ENCODE results near the gene WWOX. TPM values are rescaled to one million over a fixed set of nuclear protein-coding genes. Genes with fewer than 3 reads are reported as not detected.

WWOX gene
- total and polyA plus RNA-seq, 4 experiments from 2014 or later, result 10.4 to 23.1 (median 17.5) TPM

DNA sequence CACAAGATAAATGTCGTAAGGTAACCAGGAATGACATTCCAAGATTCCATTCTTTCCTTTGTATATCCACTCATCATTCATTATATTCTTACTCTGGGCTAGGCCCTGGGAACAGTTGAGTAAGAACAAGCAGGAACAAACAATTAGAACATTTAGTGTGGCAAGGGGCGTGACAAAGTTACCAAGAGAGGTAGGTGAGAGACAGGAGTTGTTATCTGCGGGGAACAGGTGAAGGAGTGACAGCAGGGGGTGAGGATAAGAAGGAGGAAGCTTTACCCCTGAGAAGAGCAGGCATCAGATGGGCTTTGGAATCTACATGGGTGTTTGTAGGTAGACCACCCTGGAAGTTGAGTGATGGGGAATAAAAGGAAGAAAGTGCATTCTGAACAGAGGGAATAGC lies 568.9 kb downstream of the WWOX start:
- Mint-ChIP-seq H3K4me1 (no peaks in the 10 kb centered on the region), H3K4me3 (no peak overlapping the region), H3K27me3 (peaks cover 0 to 2% of the 10 kb centered on the region in 2 donors), H3K36me3 (no peaks in the 10 kb centered on the region), H3K27ac (no peak overlapping the region), H3K9me3 (no peaks in the 10 kb centered on the region)
- CTCF ChIA-PET (ENCODE audit: partially characterized antibody), result no interaction called here
- DNase-seq, result no peak
- intact Hi-C loops (cut with micrococcal nuclease), result no loop called here
- Histone ChIP-seq H3K4me3 (ENCODE audit: low read length in 2 of 2) (no peak overlapping the region), H3K36me3 (ENCODE audit: insufficient read depth, low read length) (no peaks in the 10 kb centered on the region), H3K4me1 (ENCODE audit: insufficient read depth, low read length) (no peaks in the 10 kb centered on the region), H3K9me3 (ENCODE audit: control insufficient read depth in 1 of 2, low read length in 2 of 2) (no peaks in the 10 kb centered on the region), H3K27ac (ENCODE audit: low read depth, low read length) (no peak overlapping the region), H3K27me3 (ENCODE audit: insufficient read depth, low read length) (no peaks in the 10 kb centered on the region)
- POLR2A ChIA-PET (ENCODE audit: partially characterized antibody), result no interaction called here

DNA sequence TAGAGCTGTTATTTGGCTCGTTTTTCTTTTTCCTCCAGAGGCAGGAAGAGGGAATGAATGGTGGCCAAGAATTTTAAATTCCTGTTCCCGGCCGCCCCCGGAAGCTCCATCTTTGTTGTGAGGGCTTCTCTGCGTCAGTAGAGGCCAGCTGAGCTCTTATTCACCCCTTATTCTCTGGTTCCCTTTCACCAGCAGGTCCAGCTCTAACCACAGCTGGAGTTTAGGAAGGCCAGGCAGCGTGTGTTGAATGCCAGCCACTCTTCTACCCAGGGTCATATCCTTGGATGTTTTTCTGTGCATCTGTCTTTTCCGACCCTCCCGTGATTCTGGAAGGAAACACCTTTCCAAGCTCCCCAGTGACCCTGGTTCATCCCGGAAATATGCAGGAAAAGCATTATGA lies 570.5 kb downstream of the WWOX start:
- H3K36me3 ChIP-seq (ENCODE audit: insufficient read depth, low read length), result no peaks in the 10 kb centered on the region
- intact Hi-C loops (cut with micrococcal nuclease), result no loop called here
- H3K27ac ChIP-seq (ENCODE audit: low read depth, low read length), result no peak overlapping the region
- POLR2A ChIA-PET (ENCODE audit: partially characterized antibody), result no interaction called here
- no peak overlapping the region for H3K27ac Mint-ChIP-seq
- CTCF ChIA-PET (ENCODE audit: partially characterized antibody), result no interaction called here
- no peaks in the 10 kb centered on the region for H3K9me3 Mint-ChIP-seq
- H3K27me3 ChIP-seq (ENCODE audit: insufficient read depth, low read length), result no peaks in the 10 kb centered on the region
- H3K9me3 ChIP-seq (ENCODE audit: control insufficient read depth in 1 of 2, low read length in 2 of 2), result no peaks in the 10 kb centered on the region
- no peak overlapping the region for H3K4me3 ChIP-seq (ENCODE audit: low read length in 2 of 2)
- H3K4me1 Mint-ChIP-seq, result no peaks in the 10 kb centered on the region
- H3K4me3 Mint-ChIP-seq, result no peak overlapping the region
- H3K36me3 Mint-ChIP-seq, result no peaks in the 10 kb centered on the region
- no peaks in the 10 kb centered on the region for H3K4me1 ChIP-seq (ENCODE audit: insufficient read depth, low read length)
- no peaks in the 10 kb centered on the region for H3K27me3 Mint-ChIP-seq
- no peak for DNase-seq

DNA sequence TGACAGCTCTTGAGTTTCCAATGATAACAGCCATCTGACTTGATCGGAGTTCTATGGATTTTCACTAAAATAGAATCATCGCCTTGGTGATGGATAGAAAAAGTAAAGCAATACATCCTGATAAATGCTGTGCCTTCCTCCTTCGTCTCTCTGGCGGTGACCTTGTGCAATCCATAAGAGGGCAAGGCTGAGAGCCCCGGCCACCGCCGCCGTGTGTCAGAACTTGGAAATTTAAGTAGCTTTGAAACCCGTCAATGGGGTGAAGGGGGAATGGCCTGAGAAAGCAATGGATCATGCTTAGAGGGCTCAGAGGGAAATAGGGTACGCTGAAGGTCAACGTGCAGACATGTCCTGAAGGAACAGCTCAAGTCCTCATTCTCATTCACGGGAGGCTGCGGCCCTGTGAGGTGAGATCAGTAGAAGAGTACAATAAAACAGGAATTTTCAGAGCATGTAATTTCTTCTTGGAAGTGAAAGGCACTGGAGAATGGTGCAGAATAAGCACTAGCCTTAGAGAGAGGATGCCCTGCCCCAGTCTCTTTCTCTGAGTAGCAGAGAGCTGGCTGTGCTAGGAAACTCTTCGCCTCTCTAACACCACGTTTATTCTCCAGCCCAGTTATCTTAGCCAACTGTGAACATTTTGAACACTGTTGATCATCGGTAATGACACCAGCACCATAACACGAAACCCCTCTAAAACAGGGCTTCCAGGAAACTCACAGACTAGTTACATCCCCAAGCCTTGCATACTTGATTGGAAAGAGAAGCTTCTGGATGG lies 573.5 kb downstream of the WWOX start:
- ChIA-PET CTCF (ENCODE audit: partially characterized antibody) (no interaction called here), POLR2A (ENCODE audit: partially characterized antibody) (no interaction called here)

DNA sequence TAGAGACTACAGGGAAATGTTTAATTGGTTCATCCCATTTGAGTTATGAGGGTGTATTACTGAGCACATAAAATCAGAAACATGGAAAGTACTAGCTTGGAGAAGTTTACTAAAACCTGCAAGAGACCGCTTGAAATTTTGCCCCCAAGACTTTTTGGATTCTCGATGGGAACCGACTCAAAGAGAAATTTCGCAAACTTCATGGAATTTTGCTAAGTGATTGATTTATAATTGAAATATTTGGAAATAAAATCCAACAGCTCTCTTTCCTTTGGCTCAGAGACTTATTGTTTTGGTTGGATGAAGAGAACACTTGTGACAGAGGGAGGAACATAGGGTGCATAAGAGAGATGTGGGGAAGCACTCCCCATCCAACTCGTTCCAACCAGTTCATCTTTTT lies 574.4 kb downstream of the WWOX start:
- H3K4me3 Mint-ChIP-seq, result no peak overlapping the region
- POLR2A ChIA-PET (ENCODE audit: partially characterized antibody), result no interaction called here
- CTCF ChIA-PET (ENCODE audit: partially characterized antibody), result no interaction called here
- no peaks in the 10 kb centered on the region for H3K27me3 Mint-ChIP-seq
- H3K9me3 Mint-ChIP-seq, result no peaks in the 10 kb centered on the region
- Histone ChIP-seq H3K4me1 (ENCODE audit: insufficient read depth, low read length) (no peaks in the 10 kb centered on the region), H3K27me3 (ENCODE audit: insufficient read depth, low read length) (no peaks in the 10 kb centered on the region), H3K9me3 (ENCODE audit: control insufficient read depth in 1 of 2, low read length in 2 of 2) (no peaks in the 10 kb centered on the region), H3K4me3 (ENCODE audit: low read length in 2 of 2) (no peak overlapping the region), H3K36me3 (ENCODE audit: insufficient read depth, low read length) (no peaks in the 10 kb centered on the region), H3K27ac (ENCODE audit: low read depth, low read length) (no peak overlapping the region)
- no peak for DNase-seq
- intact Hi-C loops (cut with micrococcal nuclease), result no loop called here
- H3K36me3 Mint-ChIP-seq, result no peaks in the 10 kb centered on the region
- no peak overlapping the region for H3K27ac Mint-ChIP-seq
- no peaks in the 10 kb centered on the region for H3K4me1 Mint-ChIP-seq

More for the DNA sequence above, 573.5 kb downstream of the WWOX start:
- Histone ChIP-seq H3K27me3 (ENCODE audit: insufficient read depth, low read length) (no peaks in the 10 kb centered on the region), H3K4me3 (ENCODE audit: low read length in 2 of 2) (no peak overlapping the region), H3K27ac (ENCODE audit: low read depth, low read length) (no peak overlapping the region), H3K36me3 (ENCODE audit: insufficient read depth, low read length) (no peaks in the 10 kb centered on the region), H3K4me1 (ENCODE audit: insufficient read depth, low read length) (no peaks in the 10 kb centered on the region), H3K9me3 (ENCODE audit: control insufficient read depth in 1 of 2, low read length in 2 of 2) (no peaks in the 10 kb centered on the region)
- Mint-ChIP-seq H3K36me3 (no peaks in the 10 kb centered on the region), H3K9me3 (no peaks in the 10 kb centered on the region), H3K4me1 (no peaks in the 10 kb centered on the region), H3K27me3 (no peaks in the 10 kb centered on the region), H3K27ac (no peak overlapping the region), H3K4me3 (no peak overlapping the region)
- intact Hi-C loops (cut with micrococcal nuclease), result no loop called here
- no peak for DNase-seq

DNA sequence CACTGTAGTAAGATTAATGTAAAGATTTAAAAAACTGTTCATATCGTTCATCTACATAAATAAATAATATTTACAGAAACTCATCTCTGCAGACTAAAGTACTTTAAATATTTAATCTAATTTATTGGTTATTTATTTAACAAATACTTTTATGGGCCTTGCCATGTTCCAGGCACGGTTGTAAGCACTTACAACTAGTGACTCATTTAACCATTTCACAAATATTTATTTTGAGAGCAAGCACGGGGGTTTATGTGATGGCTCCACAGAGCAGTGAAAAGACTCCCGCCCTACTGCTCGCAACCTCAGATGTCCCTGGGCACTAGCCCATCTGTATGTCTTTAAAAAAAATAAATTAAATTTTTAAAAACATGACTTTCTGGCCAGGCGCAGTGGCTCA lies 575.9 kb downstream of the WWOX start:
- H3K4me3 Mint-ChIP-seq, result no peak overlapping the region
- POLR2A ChIA-PET (ENCODE audit: partially characterized antibody), result no interaction called here
- no peaks in the 10 kb centered on the region for H3K4me1 Mint-ChIP-seq
- Histone ChIP-seq H3K36me3 (ENCODE audit: insufficient read depth, low read length) (no peaks in the 10 kb centered on the region), H3K4me3 (ENCODE audit: low read length in 2 of 2) (no peak overlapping the region), H3K9me3 (ENCODE audit: control insufficient read depth in 1 of 2, low read length in 2 of 2) (no peaks in the 10 kb centered on the region), H3K27ac (ENCODE audit: low read depth, low read length) (no peak overlapping the region), H3K27me3 (ENCODE audit: insufficient read depth, low read length) (no peaks in the 10 kb centered on the region), H3K4me1 (ENCODE audit: insufficient read depth, low read length) (no peaks in the 10 kb centered on the region)
- no peaks in the 10 kb centered on the region for H3K27me3 Mint-ChIP-seq
- intact Hi-C loops (cut with micrococcal nuclease), result no loop called here
- no peak for DNase-seq
- H3K27ac Mint-ChIP-seq, result no peak overlapping the region
- H3K9me3 Mint-ChIP-seq, result no peaks in the 10 kb centered on the region
- no peaks in the 10 kb centered on the region for H3K36me3 Mint-ChIP-seq
- CTCF ChIA-PET (ENCODE audit: partially characterized antibody), result no interaction called here

DNA sequence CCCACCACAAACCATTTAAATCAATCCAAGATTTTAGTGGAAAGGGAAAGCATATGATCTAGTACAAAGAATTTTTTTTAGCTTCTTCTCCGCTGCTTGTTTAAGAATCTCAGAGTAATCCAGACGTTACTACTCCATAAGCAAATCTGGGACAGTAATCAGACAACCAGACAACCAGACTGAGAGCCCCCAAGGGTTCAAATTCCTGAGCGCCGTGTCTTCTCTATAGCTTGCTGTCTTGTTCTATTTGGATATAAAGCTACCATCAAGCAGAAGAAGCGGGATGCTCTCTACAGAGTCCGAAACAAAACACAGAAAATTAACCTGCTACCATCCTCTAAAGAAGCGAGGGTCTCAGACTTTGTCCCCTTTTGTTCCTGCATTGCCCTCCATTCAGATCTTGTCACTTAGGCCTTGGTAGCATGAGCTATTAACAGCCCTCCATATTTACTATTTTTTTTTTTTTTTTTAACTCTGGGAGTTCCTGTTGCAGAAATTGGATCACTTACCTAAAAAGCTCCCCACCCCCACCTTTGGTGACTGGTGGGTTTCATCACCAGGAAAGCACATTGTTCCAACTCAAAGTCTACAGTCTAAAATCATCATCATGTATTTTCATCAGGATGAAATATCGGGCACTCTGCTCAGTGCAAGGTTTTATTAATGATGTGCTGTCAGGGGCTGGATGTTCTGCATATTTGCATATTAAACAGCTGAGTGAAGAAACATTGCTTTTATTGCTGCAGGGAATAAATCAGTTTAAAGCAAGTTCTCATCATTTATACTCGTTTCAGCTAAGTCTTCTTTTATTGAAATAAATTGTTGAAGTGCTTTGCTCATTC lies 576.7 kb downstream of the WWOX start:
- intact Hi-C loops (cut with micrococcal nuclease), result no loop called here
- Histone ChIP-seq H3K4me3 (ENCODE audit: low read length in 2 of 2) (no peak overlapping the region), H3K36me3 (ENCODE audit: insufficient read depth, low read length) (no peaks in the 10 kb centered on the region), H3K4me1 (ENCODE audit: insufficient read depth, low read length) (no peaks in the 10 kb centered on the region), H3K27ac (ENCODE audit: low read depth, low read length) (no peak overlapping the region), H3K9me3 (ENCODE audit: control insufficient read depth in 1 of 2, low read length in 2 of 2) (no peaks in the 10 kb centered on the region), H3K27me3 (ENCODE audit: insufficient read depth, low read length) (no peaks in the 10 kb centered on the region)
- Mint-ChIP-seq H3K9me3 (no peaks in the 10 kb centered on the region), H3K27me3 (no peaks in the 10 kb centered on the region), H3K36me3 (no peaks in the 10 kb centered on the region), H3K27ac (no peak overlapping the region), H3K4me1 (no peaks in the 10 kb centered on the region), H3K4me3 (no peak overlapping the region)
- CTCF ChIA-PET (ENCODE audit: partially characterized antibody), result no interaction called here
- POLR2A ChIA-PET (ENCODE audit: partially characterized antibody), result interaction anchor here (0.6 kb wide), 1 partner anchor 922 kb away, joined by 4 read pairs; no protein-coding TSS in a partner anchor
- no peak for DNase-seq

DNA sequence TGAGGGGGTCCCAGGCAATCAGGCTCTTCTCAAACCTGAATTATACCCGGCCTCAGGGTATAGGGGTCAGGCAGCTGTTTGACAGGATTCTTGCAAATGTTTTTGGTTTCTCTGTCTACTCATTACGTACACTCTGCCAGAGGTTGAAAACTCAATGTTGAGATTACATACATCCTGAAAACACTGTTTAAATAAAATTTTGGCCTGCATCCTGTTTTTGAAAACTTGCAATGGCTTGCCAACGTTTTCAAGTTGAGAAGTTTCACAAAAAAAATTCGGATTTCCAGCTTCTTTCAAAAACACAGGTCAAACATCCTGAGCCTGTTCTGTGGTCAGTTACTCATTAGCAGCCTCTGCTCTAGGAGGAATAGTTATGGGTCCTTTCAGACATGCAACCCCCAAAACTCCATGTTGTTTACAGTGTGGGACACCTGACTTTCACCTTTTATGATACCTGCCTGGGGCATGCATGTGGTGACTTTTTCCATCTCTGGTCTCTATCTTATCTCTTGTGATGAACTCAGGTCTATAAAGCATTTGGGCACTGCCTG lies 577.8 kb downstream of the WWOX start:
- POLR2A ChIA-PET (ENCODE audit: partially characterized antibody), result no interaction called here
- no peaks in the 10 kb centered on the region for H3K36me3 Mint-ChIP-seq

More for the DNA sequence above, 577.8 kb downstream of the WWOX start:
- intact Hi-C loops (cut with micrococcal nuclease), result no loop called here
- no peaks in the 10 kb centered on the region for H3K36me3 ChIP-seq (ENCODE audit: insufficient read depth, low read length)
- H3K9me3 Mint-ChIP-seq, result no peaks in the 10 kb centered on the region
- no peak for DNase-seq
- H3K27me3 ChIP-seq (ENCODE audit: insufficient read depth, low read length), result no peaks in the 10 kb centered on the region
- H3K4me3 Mint-ChIP-seq, result no peak overlapping the region
- no peaks in the 10 kb centered on the region for H3K9me3 ChIP-seq (ENCODE audit: control insufficient read depth in 1 of 2, low read length in 2 of 2)
- CTCF ChIA-PET (ENCODE audit: partially characterized antibody), result no interaction called here
- no peaks in the 10 kb centered on the region for H3K4me1 ChIP-seq (ENCODE audit: insufficient read depth, low read length)
- no peaks in the 10 kb centered on the region for H3K27me3 Mint-ChIP-seq
- no peaks in the 10 kb centered on the region for H3K4me1 Mint-ChIP-seq
- no peak overlapping the region for H3K27ac Mint-ChIP-seq
- no peak overlapping the region for H3K27ac ChIP-seq (ENCODE audit: low read depth, low read length)
- H3K4me3 ChIP-seq (ENCODE audit: low read length in 2 of 2), result no peak overlapping the region
